ENCODE measurements around the gene HOXC5. TPM values are rescaled to one million over a fixed set of nuclear protein-coding genes. Genes with fewer than 3 reads are reported as not detected.

HOXC5 gene
- total RNA-seq, 1 experiment from 2014 or later = 1.1 TPM

DNA sequence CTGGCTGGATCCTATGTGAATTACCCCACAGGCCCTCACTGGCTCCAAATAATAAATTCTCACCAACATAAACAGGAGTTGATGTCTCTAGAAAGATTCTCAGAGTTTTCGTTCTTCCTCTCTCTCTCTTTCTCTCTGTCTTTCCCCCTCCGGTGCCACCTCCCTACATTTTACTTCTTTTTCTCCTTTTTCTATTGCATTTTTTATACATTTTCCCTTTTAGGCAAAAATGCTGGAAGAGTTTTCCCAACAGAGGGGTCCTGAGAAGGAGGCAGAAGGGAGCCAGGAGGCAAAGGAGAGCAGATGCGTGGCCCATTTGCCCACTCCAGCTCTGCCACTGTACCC, 5.4 kb upstream of the HOXC5 start:
- no peak overlapping the region for H3K4me3 ChIP-seq (replicated peaks in 1 of 2; ENCODE audit: low read depth in 1 of 2, low read length in 2 of 2)
- POLR2A ChIA-PET = interaction anchor here (1.0 kb wide), 1 partner anchor 11 kb away, joined by 3 read pairs; no protein-coding TSS in a partner anchor

DNA sequence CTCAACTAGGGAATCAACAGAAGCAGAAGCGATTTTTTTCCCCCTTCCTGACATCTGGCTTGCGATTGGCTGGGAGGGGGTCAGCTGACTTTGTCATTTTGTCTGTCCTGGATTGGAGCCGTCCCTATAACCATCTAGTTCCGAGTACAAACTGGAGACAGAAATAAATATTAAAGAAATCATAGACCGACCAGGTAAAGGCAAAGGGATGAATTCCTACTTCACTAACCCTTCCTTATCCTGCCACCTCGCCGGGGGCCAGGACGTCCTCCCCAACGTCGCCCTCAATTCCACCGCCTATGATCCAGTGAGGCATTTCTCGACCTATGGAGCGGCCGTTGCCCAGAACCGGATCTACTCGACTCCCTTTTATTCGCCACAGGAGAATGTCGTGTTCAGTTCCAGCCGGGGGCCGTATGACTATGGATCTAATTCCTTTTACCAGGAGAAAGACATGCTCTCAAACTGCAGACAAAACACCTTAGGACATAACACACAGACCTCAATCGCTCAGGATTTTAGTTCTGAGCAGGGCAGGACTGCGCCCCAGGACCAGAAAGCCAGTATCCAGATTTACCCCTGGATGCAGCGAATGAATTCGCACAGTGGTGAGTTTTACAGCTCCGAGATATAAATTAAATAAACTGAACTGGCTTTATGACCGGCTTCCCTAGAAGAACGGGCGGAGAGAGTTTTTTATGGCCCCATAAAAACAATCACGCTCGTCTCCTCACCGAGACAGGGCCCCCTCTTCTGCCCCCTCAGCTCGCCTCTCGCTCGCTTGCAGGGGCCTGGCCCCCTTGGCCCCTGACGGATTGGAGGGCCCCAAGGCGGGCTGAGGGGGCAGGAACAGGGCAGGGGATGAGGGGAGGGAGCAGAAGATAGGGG, 4.3 kb upstream of the HOXC5 start, which contains the start of gene HOXC6:
HOXC6 (plus strand) TSS at position 127 of the 888 bp plus-strand sequence; CDS start at position 209, 82 bp downstream.
- ChIA-PET POLR2A (interaction anchor here (1.0 kb wide), 1 partner anchor 12 kb away, joined by 3 read pairs; no protein-coding TSS in a partner anchor), RAD21 (ENCODE audit: low non-redundant PET in 1 of 2, low total read pairs in 2 of 2, uncharacterized antibody in 2 of 2, unreplicated experiment in 2 of 2) (no interaction called here), CTCF (interaction anchor here (2.6 kb wide), 1 partner anchor 11 kb away, joined by 7 read pairs; no protein-coding TSS in a partner anchor)
- Histone ChIP-seq H3K27me3 (ENCODE audit: insufficient read depth, low read length) (no peaks in the 10 kb centered on the region), H4K20me1 (ENCODE audit: insufficient read depth) (no peaks in the 10 kb centered on the region), H3K79me2 (ENCODE audit: insufficient read depth, low read length) (no peaks in the 10 kb centered on the region), H3K4me3 (replicated peaks in 1 of 2; ENCODE audit: low read depth in 1 of 2, low read length in 2 of 2) (no peak within 1 kb of the TSS), H3K9ac (ENCODE audit: low read length) (no peak within 1 kb of the TSS), H2AFZ (ENCODE audit: low read depth, low read length, poor library complexity, severe bottlenecking) (no peak within 1 kb of the TSS), H3K4me1 (ENCODE audit: control insufficient read depth in 1 of 2, insufficient read depth in 2 of 2, low read length in 2 of 2) (peaks cover 3 to 10% of the 10 kb centered on the region in 2 experiments; a peak in 3 of 4 replicates), H3K9me3 (ENCODE audit: control insufficient read depth in 1 of 2, insufficient read depth in 1 of 2, low read depth in 1 of 2, low read length in 2 of 2) (no peaks in the 10 kb centered on the region), H3K27ac (ENCODE audit: low read depth, low read length) (no peak within 1 kb of the TSS), H3K9me2 (ENCODE audit: insufficient read depth) (no peaks in the 10 kb centered on the region), H3K36me3 (ENCODE audit: control insufficient read depth in 1 of 2, insufficient read depth in 2 of 2, low read length in 2 of 2) (no peaks in the 10 kb centered on the region), H3K4me2 (ENCODE audit: low read length) (no peak within 1 kb of the TSS)
- ATAC-seq (no peak), DNase-seq (ENCODE audit: low read depth, low spot score) (no peak)
- BruUV-seq (replicated peaks) = no TSS peak
- intact Hi-C loops (cut with micrococcal nuclease) = no loop called here
- TF ChIP-seq TCF7L2 (IDR thresholded peaks at IDR 0.05; ENCODE audit: borderline replicate concordance, extremely low read depth, insufficient read depth, insufficient read length) (no peak), EGR1 (IDR thresholded peaks at IDR 0.05; ENCODE audit: low read depth) (no peak), ELF1 (IDR thresholded peaks at IDR 0.05; ENCODE audit: borderline replicate concordance, low read depth) (no peak), CEBPB (IDR thresholded peaks at IDR 0.05; ENCODE audit: low read depth) (no peak), FOSL1 (IDR thresholded peaks at IDR 0.05; ENCODE audit: low read depth) (no peak), POLR2AphosphoS5 (IDR thresholded peaks at IDR 0.05; ENCODE audit: low read depth, low read length) (no peak), SIN3A (IDR thresholded peaks at IDR 0.05; ENCODE audit: low read depth) (no peak), EZH2 (IDR thresholded peaks at IDR 0.05) (no peak)
- TF ChIP-seq, protein P1, sequence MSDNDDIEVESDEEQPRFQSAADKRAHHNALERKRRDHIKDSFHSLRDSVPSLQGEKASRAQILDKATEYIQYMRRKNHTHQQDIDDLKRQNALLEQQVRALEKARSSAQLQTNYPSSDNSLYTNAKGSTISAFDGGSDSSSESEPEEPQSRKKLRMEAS (IDR thresholded peaks at IDR 0.05) = no peak
- TF ChIP-seq, protein P2, sequence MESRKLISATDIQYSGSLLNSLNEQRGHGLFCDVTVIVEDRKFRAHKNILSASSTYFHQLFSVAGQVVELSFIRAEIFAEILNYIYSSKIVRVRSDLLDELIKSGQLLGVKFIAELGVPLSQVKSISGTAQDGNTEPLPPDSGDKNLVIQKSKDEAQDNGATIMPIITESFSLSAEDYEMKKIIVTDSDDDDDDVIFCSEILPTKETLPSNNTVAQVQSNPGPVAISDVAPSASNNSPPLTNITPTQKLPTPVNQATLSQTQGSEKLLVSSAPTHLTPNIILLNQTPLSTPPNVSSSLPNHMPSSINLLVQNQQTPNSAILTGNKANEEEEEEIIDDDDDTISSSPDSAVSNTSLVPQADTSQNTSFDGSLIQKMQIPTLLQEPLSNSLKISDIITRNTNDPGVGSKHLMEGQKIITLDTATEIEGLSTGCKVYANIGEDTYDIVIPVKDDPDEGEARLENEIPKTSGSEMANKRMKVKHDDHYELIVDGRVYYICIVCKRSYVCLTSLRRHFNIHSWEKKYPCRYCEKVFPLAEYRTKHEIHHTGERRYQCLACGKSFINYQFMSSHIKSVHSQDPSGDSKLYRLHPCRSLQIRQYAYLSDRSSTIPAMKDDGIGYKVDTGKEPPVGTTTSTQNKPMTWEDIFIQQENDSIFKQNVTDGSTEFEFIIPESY (IDR thresholded peaks at IDR 0.05; ENCODE audit: extremely low read depth, insufficient replicate concordance, low read length) = no peak

More for the DNA sequence above, 5.4 kb upstream of the HOXC5 start:
- no peaks in the 10 kb centered on the region for H3K79me2 ChIP-seq (ENCODE audit: insufficient read depth, low read length)
- BruUV-seq (replicated peaks) = no TSS peak
- H3K9me3 ChIP-seq (ENCODE audit: control insufficient read depth in 1 of 2, insufficient read depth in 1 of 2, low read depth in 1 of 2, low read length in 2 of 2) = no peaks in the 10 kb centered on the region
- H2AFZ ChIP-seq (ENCODE audit: low read depth, low read length, poor library complexity, severe bottlenecking) = no peak overlapping the region
- H3K36me3 ChIP-seq (ENCODE audit: control insufficient read depth in 1 of 2, insufficient read depth in 2 of 2, low read length in 2 of 2) = no peaks in the 10 kb centered on the region
- no peaks in the 10 kb centered on the region for H3K27me3 ChIP-seq (ENCODE audit: insufficient read depth, low read length)
- H3K9ac ChIP-seq (ENCODE audit: low read length) = no peak overlapping the region
- CTCF ChIA-PET = interaction anchor here (2.6 kb wide), 1 partner anchor 10 kb away, joined by 7 read pairs; no protein-coding TSS in a partner anchor
- H4K20me1 ChIP-seq (ENCODE audit: insufficient read depth) = no peaks in the 10 kb centered on the region
- H3K9me2 ChIP-seq (ENCODE audit: insufficient read depth) = no peaks in the 10 kb centered on the region
- H3K4me1 ChIP-seq (ENCODE audit: control insufficient read depth in 1 of 2, insufficient read depth in 2 of 2, low read length in 2 of 2) = no peaks in the 10 kb centered on the region; a peak in 1 of 4 replicates
- intact Hi-C loops (cut with micrococcal nuclease) = no loop called here
- no peak for TF ChIP-seq TCF7L2 (IDR thresholded peaks at IDR 0.05; ENCODE audit: borderline replicate concordance, extremely low read depth, insufficient read depth, insufficient read length)
- no peak for TF ChIP-seq EZH2phosphoT487 (IDR thresholded peaks at IDR 0.05; ENCODE audit: borderline replicate concordance)
- no peak for TF ChIP-seq SRF (IDR thresholded peaks at IDR 0.05; ENCODE audit: low read depth)
- TF ChIP-seq FOSL1 (IDR thresholded peaks at IDR 0.05; ENCODE audit: low read depth) = no peak
- TF ChIP-seq, protein P1 (IDR thresholded peaks at IDR 0.05) = no peak
- no peak for TF ChIP-seq SIN3A (IDR thresholded peaks at IDR 0.05; ENCODE audit: low read depth)
- no peak for TF ChIP-seq EGR1 (IDR thresholded peaks at IDR 0.05; ENCODE audit: low read depth)
- no peak overlapping the region for H3K4me2 ChIP-seq (ENCODE audit: low read length)
- H3K27ac ChIP-seq (ENCODE audit: low read depth, low read length) = no peak overlapping the region
- RAD21 ChIA-PET (ENCODE audit: low non-redundant PET in 1 of 2, low total read pairs in 2 of 2, uncharacterized antibody in 2 of 2, unreplicated experiment in 2 of 2) = interaction anchor here in 1 of 2 experiments (0.6 kb wide), 1 partner anchor 32 kb away, joined by 3 read pairs; no protein-coding TSS in a partner anchor
- ATAC-seq = no peak
- no peak for DNase-seq (ENCODE audit: low read depth, low spot score)

All from HCT116 (cell line).